CD4-positive, alpha-beta T cell treated with Interleukin-6 at 100 ng/mL for 8 hours (primary cell): Measurements from ENCODE around the gene FAM24A.

Experiments
- DNase-seq: peaks from one replicate; pipeline ENCODE4 v3.0.0-alpha.2; 2020; ENCODE audit warnings: mixed read lengths, low spot score

The FAM24A gene

DNA sequence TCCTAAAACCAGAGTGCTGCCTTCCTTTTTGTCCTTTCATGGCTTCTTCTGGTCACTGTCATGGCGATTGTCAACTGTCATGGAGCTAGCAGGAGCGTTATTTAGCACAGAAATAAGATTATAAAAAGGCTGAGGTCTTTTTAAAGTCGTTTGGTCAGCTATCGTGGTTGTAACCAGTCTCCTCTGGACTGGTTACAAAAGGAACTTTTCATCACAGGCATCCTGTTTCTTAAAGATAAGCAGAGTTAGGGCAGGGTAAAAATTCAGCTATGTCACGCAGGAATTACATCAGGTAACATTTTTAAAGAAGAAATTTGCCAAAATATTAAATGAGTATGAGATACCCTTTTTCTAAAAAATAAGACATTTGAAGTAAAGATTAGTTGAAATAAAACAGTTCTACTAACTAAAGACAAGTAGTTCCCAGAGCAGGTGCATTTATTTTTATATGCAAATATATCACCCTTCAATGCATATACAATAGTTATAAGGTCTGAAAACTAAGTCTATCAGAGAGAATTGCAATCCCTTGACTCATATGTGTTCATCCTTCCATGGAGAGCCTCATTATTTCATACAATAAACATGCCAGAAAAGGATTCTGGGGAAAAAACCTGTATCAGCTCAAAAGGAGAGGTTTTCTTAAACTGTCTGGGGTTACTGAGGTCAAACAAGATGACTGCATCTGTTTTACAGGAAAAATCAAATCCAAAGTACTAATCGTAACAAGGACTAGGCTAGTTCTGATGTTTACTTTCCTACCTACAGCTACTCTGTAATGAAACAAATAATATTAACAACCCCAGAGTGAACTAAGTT, 20.9 kb downstream of the FAM24A start:
- no peak for DNase-seq

DNA sequence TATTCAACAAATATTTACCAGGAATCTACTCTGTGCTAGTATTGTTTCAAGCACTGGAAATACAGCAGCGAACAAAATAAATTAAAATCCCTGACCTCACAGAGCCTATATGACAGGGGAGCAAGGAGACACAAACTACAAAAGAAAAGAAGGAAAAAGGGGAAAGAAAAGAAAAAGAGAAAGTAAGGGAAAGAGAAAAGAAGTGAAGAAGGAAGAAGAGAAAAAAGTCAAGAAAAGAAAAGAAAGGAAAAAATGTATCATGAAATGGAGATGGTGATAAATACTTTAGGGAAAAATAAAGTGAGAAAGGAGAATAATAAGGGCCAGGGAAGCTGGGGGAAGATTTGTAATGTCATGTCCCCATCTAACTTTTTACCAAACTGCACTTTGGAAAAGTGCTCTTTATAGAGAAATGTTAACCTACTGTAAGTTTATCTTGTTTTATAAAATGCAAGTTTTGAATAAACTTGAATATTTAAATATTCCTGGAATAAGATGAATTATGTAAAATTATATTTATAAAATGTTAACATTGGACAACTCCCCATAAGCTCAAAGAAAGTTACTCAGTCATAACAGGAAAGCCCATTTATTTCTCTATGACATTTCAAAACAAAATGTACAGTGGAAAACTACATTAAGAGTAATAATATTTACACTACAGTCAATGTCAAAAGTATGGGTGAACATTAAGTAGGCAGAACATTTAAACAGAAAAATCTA, 28.9 kb downstream of the FAM24A start:
- DNase-seq, result no peak

DNA sequence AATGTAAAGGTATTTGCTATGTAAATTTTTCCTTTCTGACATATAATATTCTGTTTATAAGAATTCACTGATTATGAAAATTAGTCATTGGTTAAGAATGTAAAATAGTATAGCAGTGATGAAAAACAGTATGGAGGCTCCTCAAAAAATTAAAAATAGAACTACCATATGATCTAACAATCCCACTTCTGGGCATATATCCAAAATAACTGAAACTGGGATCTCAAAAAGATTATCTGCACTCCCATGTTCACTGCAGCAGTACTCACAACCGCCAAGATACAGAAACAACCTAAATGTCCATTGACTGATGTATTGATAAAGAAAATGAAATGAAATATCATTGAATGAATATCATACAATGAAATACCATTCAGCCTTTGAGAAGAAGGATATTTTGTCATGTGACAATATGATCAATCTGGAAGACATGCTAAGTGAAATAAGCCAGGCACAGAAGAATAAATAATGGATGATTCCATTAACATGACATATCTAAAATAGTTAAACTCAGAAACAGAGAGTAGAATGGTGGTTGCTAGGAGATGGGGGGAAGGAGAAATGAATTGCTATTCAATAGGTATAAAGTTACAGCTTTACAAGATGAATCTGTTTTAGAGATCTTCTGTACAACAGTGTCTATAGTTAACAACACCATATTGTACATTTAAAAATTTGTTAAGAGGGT, 29.6 kb downstream of the FAM24A start:
- no peak for DNase-seq

DNA sequence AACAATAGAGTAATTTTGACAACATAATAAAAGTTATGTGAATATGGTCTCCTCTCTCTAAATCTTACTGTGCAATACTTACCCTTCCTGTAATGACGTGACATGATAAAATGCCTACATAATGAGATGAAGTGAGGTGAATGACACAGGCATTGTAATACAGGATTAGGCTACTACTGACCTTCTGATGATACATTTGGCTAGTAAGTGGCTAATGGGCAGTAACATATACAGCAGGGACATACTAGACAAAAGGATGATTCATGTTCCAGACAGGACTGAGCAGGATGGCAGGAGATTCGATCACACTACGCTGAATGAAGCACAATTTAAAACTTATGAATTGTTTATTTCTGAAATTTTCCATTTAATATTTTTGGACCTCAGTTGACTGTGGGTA, 38.9 kb downstream of the FAM24A start:
- DNase-seq, result no peak

DNA sequence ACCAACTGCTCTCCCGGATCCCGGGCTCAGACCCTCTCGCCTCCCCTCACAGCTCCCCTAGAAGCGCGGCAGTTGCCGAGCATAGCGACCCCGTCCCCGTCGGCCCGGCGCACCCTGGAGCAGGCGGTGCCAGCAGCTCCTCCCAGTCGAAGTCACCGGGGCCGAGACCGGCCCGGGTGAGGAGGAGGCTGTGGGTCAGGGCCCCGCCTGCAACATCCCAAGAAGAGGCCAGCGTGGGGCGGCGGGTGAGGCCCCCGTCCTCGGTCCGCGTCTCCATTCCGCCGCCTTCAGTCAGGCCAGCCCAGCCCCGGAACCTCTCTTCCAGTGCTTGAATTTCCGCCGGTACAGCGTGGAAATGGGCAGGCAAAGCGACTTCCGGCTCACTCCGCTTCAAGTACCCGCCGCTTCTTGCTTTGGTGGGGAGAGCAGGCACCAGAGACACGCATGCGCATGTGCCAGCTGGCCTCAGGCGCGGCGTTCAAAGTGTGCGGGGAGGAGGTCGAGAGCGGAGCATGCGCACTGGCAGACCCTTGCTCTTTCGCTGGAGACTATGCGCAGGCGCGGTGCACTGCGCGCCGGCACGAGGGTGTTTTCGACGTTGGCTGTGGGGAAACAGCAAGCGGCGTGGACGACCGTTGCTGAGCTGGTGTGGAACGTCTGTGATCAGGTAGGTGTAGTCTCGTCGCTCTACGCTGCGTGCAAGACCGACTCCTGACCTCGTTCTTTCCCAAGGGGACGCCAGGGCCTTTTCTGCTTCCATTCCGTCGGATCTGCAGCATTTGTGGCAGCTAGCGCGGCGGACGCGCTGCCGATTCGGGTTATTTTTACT, 43.7 kb downstream of the FAM24A start, which contains the start of gene C10orf88:
TSS of gene C10orf88 (minus strand) at position 326 of the 829 bp plus-strand sequence. CDS start at position 277, 49 bp downstream.
- peak; percentile 99 for DNase-seq

DNA sequence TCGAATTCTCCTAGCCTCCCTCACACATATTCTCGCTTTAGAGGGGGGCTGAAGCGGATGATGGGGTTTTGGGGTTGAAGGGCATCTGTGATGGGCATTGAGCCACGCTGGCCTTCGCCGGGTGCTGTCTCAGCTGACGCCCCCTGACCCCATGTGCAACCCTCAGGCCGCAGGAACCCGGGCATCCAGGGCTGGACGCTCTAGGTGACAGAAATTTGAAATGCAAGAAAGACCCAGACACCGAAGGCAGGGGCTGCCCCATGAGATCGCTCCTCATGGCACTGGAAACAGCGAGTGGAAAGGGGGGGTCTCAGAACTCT, 44.3 kb downstream of the FAM24A start:
- DNase-seq, result no peak

DNA sequence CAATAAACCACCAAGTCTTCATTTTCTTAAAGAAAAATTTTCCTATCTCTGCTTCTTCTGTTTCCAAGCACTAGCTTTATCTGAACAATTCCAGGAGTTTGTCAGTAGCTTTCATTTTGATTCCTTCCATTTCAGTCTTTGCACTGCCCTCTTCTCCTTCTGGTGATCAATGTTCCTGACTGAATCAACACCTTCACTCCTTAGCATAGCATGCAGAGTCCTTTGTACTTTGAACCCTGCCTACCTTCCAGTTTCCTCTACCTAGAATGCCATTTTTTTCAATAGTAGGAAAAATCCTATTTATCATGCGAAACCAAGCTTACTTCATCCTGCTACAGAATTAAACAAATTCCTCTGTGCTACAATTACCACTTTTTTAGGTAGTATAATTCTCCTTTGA, 45.5 kb downstream of the FAM24A start:
- no peak for DNase-seq

DNA sequence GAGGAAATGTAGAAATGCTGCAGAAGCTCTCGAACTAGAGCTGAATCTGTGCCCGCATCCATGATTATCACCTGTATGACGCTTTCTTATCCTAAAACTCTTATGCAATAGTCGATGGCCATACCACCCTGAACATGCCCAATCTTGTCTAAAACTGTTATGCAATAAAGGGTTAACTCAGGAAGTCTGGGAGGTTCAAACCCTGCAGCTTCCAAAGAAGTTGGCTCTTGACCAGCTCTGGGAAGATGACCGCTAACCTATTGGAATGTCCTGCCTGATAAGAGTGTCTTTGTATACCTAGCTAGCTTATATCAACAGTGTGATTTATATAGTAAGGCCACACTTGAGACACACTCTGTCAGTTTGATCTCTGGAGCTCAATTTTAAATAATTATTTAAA, 47.1 kb downstream of the FAM24A start:
- DNase-seq, result no peak

DNA sequence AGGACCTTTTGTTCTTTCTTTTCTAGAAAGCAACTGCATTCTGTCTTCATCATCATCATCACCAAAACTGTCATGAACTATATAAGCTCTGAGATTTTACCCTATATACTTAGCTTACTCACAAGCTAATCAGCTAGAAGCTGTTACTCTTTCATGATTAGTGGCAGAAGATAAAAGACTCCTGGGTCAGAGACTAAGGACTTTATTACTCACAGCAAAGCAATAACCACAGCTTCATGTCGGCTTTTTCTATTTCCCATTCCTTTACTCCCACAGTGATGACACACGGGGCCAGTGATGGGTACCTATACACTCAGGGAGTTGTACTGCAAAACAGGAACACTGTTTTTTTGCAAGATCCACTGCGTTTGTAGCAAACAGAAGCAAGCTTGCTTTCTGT, 52.0 kb downstream of the FAM24A start:
- DNase-seq, result no peak
